H9 (cell line): ENCODE results near the gene ADGRF1. TPM values are rescaled to one million over a fixed set of nuclear protein-coding genes. Genes with fewer than 3 reads are reported as not detected.

Experiments used
- DNase-seq: peaks from one replicate; pipeline ENCODE4 v3.0.0-alpha.2; 2017
- H2AFZ ChIP-seq: one replicate; pipeline ENCODE4 v1.6.1; 2013; ENCODE audit warnings: mild to moderate bottlenecking, low read length, control low read depth, moderate library complexity
- H2AK5ac ChIP-seq: 2 replicates; pipeline ENCODE4 v1.6.1; 2013; ENCODE audit warnings: low read length, control low read depth, mixed read lengths; ENCODE audit not compliant: insufficient read length
- H2BK120ac ChIP-seq: one replicate; pipeline ENCODE4 v1.6.1; 2013; ENCODE audit warnings: low read depth, mild to moderate bottlenecking, low read length, control low read depth, inconsistent platforms; ENCODE audit not compliant: poor library complexity, severe bottlenecking
- H2BK12ac ChIP-seq: 2 replicates; pipeline ENCODE4 v1.6.1; 2013; ENCODE audit warnings: low read length, control low read depth, mixed read lengths, low read depth; ENCODE audit not compliant: insufficient read length
- H2BK15ac ChIP-seq: 2 replicates; pipeline ENCODE4 v1.6.1; 2013; ENCODE audit warnings: low read depth, low read length, control low read depth
- H2BK20ac ChIP-seq: one replicate; pipeline ENCODE4 v1.6.1; 2013; ENCODE audit warnings: low read depth, mild to moderate bottlenecking, low read length, control low read depth, inconsistent platforms; ENCODE audit not compliant: poor library complexity, severe bottlenecking
- H2BK5ac ChIP-seq: 2 replicates; pipeline ENCODE4 v1.6.1; 2013; ENCODE audit warnings: low read length, control low read depth, mixed read lengths; ENCODE audit not compliant: insufficient read length
- H3K14ac ChIP-seq: 2 replicates; pipeline ENCODE4 v1.6.1; 2013; ENCODE audit warnings: low read length, control low read depth; ENCODE audit not compliant: insufficient read depth
- H3K18ac ChIP-seq: 2 replicates; pipeline ENCODE4 v1.6.1; 2013; ENCODE audit warnings: low read depth, mild to moderate bottlenecking, mixed read lengths, low read length, control low read depth; ENCODE audit not compliant: insufficient read length
- H3K23ac ChIP-seq: 2 replicates; pipeline ENCODE4 v1.6.1; 2013; ENCODE audit warnings: low read length, control low read depth, mixed read lengths, low read depth; ENCODE audit not compliant: insufficient read length
- H3K23me2 ChIP-seq: 2 replicates; pipeline ENCODE4 v1.6.1; 2013; ENCODE audit warnings: low read depth, mild to moderate bottlenecking, mixed read lengths, low read length, control low read depth; ENCODE audit not compliant: insufficient read length, poor library complexity, severe bottlenecking
- H3K27ac ChIP-seq: 2 replicates; pipeline ENCODE4 v1.5.1; 2013; ENCODE audit warnings: low read length, control low read depth, mixed read lengths, low read depth; ENCODE audit not compliant: insufficient read length
- H3K27me3 ChIP-seq: 2 replicates; pipeline ENCODE4 v1.6.1; 2013; ENCODE audit warnings: low read length, control low read depth, inconsistent platforms; ENCODE audit not compliant: insufficient read depth
- H3K4ac ChIP-seq: 2 replicates; pipeline ENCODE4 v1.6.1; 2013; ENCODE audit warnings: low read depth, mild to moderate bottlenecking, control low read depth, inconsistent platforms, low read length, moderate library complexity
- H3K4me1 ChIP-seq: 2 replicates; pipeline ENCODE4 v1.6.1; 2013; ENCODE audit warnings: low read length, control low read depth, inconsistent platforms; ENCODE audit not compliant: insufficient read depth
- H3K4me2 ChIP-seq: 2 replicates; pipeline ENCODE4 v1.6.1; 2013; ENCODE audit warnings: low read length, control low read depth, mixed read lengths; ENCODE audit not compliant: insufficient read length, insufficient read depth
- H3K56ac ChIP-seq: 2 replicates; pipeline ENCODE4 v1.6.1; 2013; ENCODE audit warnings: low read depth, mild to moderate bottlenecking, mixed read lengths, low read length, control low read depth; ENCODE audit not compliant: insufficient read length
- H3K79me1 ChIP-seq: 2 replicates; pipeline ENCODE4 v1.6.1; 2013; ENCODE audit warnings: low read depth, mild to moderate bottlenecking, moderate library complexity, low read length, control low read depth, inconsistent platforms; ENCODE audit not compliant: insufficient read depth, poor library complexity, severe bottlenecking
- H3K79me2 ChIP-seq: 2 replicates; pipeline ENCODE4 v1.6.1; 2013; ENCODE audit warnings: low read length, control low read depth, inconsistent platforms; ENCODE audit not compliant: insufficient read depth
- H3K9ac ChIP-seq: 2 replicates; pipeline ENCODE4 v1.6.1; 2013; ENCODE audit warnings: low read length, control low read depth, mixed read lengths; ENCODE audit not compliant: insufficient read length; ENCODE audit errors: extremely low read depth
- H3K9me3 ChIP-seq: one replicate; pipeline ENCODE4 v1.6.1; 2013; ENCODE audit warnings: low read depth, low read length, inconsistent platforms; ENCODE audit not compliant: control insufficient read depth
- H3T11ph ChIP-seq: one replicate; pipeline ENCODE4 v1.6.1; 2013; ENCODE audit warnings: mild to moderate bottlenecking, low read length, control low read depth, inconsistent platforms
- H4K20me1 ChIP-seq: one replicate; pipeline ENCODE4 v1.6.1; 2013; ENCODE audit not compliant: control insufficient read depth, insufficient read length, insufficient read depth
- H4K5ac ChIP-seq: 2 replicates; pipeline ENCODE4 v1.6.1; 2013; ENCODE audit warnings: low read depth, mild to moderate bottlenecking, mixed read lengths, low read length, control low read depth; ENCODE audit not compliant: insufficient read length
- H4K8ac ChIP-seq: replicated peaks from 2 replicates; pipeline ENCODE4 v1.6.1; 2013; ENCODE audit warnings: low read length, control low read depth, mixed read lengths, low read depth; ENCODE audit not compliant: insufficient read length
- H4K91ac ChIP-seq: 2 replicates; pipeline ENCODE4 v1.6.1; 2013; ENCODE audit warnings: low read depth, mild to moderate bottlenecking, moderate library complexity, mixed read lengths, low read length, control low read depth; ENCODE audit not compliant: insufficient read length
- H3K27ac Mint-ChIP-seq, 3 experiments: 2 replicates in 2 of 3; 3 replicates in 1 of 3; pipeline ENCODE4 v1.8.0; 2020 to 2021; ENCODE audit warnings: mixed read lengths in 3 of 3, mild to moderate bottlenecking in 1 of 3, moderate library complexity in 1 of 3
- H3K27me3 Mint-ChIP-seq: 2 replicates; pipeline ENCODE4 v1.8.0; 2021; ENCODE audit warnings: low read depth, mild to moderate bottlenecking, moderate library complexity, mixed read lengths
- H3K36me3 Mint-ChIP-seq, 3 experiments: 2 replicates in 2 of 3; 3 replicates in 1 of 3; pipeline ENCODE4 v1.8.0; 2020 to 2021; ENCODE audit warnings: low read depth in 3 of 3, mixed read lengths in 3 of 3; ENCODE audit not compliant: insufficient read depth in 1 of 3
- H3K4me1 Mint-ChIP-seq, 2 experiments: 2 replicates each; pipeline ENCODE4 v1.8.0; 2020; ENCODE audit warnings: mixed read lengths in 2 of 2
- H3K4me3 Mint-ChIP-seq, 2 experiments: 2 replicates in 1 of 2; 3 replicates in 1 of 2; pipeline ENCODE4 v1.8.0; 2020 to 2021; ENCODE audit warnings: mild to moderate bottlenecking in 2 of 2, mixed read lengths in 2 of 2, moderate library complexity in 1 of 2
- H3K9me3 Mint-ChIP-seq, 2 experiments: 2 replicates in 1 of 2; 3 replicates in 1 of 2; pipeline ENCODE4 v1.8.0; 2020; ENCODE audit warnings: mild to moderate bottlenecking in 2 of 2, mixed read lengths in 2 of 2, moderate library complexity in 1 of 2
- CTCF ChIP-seq: fragments of 200-600 bp; sonication (generic); conservative IDR thresholded peaks from 3 replicates; pipeline ENCODE4 v1.8.0; 2021; ENCODE audit warnings: antibody characterized with exemption, mild to moderate bottlenecking
- WGBS: extraction: QIAGEN DNeasy Blood & Tissue Kit; methylation state at CpG from one replicate; pipeline ENCODE4 v1.1.7; 2013; ENCODE audit warnings: missing lambda C conversion rate, low lambda C conversion rate, mixed read lengths; ENCODE audit not compliant: insufficient read length; ENCODE audit errors: extremely low coverage; 5-methylcytosine and 5-hydroxymethylcytosine counted together
- total RNA-seq: library from RNA; stranded (reverse); gene quantifications from 2 replicates; pipeline ENCODE4 v1.2.1, GENCODE V29; 2021

Gene ADGRF1
- total RNA-seq, 1 experiment from 2014 or later = not detected

DNA sequence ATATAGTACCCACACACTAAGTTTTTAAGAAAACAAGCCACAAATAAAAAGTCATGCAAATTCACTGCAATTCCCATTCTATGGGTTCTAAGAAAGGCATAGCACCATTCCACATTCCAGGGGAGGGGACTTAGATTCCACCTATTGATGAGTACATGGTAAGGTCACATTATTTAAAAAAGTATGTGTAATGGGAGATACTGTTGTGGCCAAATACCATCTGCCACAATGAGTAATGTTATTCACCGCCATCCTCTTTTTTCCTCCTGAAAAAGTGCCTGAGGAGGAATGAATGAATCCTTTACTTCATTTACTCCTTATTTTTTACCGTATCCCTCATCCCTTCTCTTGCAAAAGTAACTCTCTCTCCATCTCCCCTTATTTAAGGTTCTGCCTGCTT, 27.0 kb upstream of the ADGRF1 start:
- no peak overlapping the region for H2BK20ac ChIP-seq
- WGBS = 100% methylated on average over 1 of the region's 2 CpGs
- Mint-ChIP-seq H3K36me3 (peaks cover 0 to 6% (median 6%) of the 10 kb centered on the region in 3 experiments; a peak in 5 of 7 replicates), H3K27ac (no peak overlapping the region), H3K4me1 (peaks cover 0 to 2% of the 10 kb centered on the region in 2 experiments; a peak in 2 of 4 replicates), H3K9me3 (peaks cover 6 to 9% of the 10 kb centered on the region in 2 experiments; a peak in 4 of 5 replicates), H3K27me3 (no peaks in the 10 kb centered on the region), H3K4me3 (no peak overlapping the region)
- no peak overlapping the region for H3K4ac ChIP-seq
- no peak overlapping the region for H2BK5ac ChIP-seq
- no peak overlapping the region for H2BK15ac ChIP-seq
- no peak overlapping the region for H3K56ac ChIP-seq
- no peaks in the 10 kb centered on the region for H3K23me2 ChIP-seq
- no peak overlapping the region for H2AFZ ChIP-seq
- no peak for TF ChIP-seq CTCF
- H3K79me2 ChIP-seq = no peaks in the 10 kb centered on the region
- H4K91ac ChIP-seq = no peak overlapping the region
- no peaks in the 10 kb centered on the region for H3K79me1 ChIP-seq
- H3K4me2 ChIP-seq = no peak overlapping the region
- no peaks in the 10 kb centered on the region for H3K9me3 ChIP-seq
- no peak overlapping the region for H2BK12ac ChIP-seq
- H3K14ac ChIP-seq = no peak overlapping the region
- no peak overlapping the region for H3K27ac ChIP-seq
- no peak overlapping the region for H4K8ac ChIP-seq
- no peaks in the 10 kb centered on the region for H4K20me1 ChIP-seq
- DNase-seq = no peak
- H3K4me1 ChIP-seq = no peaks in the 10 kb centered on the region
- H3K18ac ChIP-seq = no peak overlapping the region
- H3K9ac ChIP-seq = no peak overlapping the region
- H3K23ac ChIP-seq = no peak overlapping the region
- H3T11ph ChIP-seq = no peak overlapping the region
- no peak overlapping the region for H2AK5ac ChIP-seq
- no peak overlapping the region for H2BK120ac ChIP-seq
- H4K5ac ChIP-seq = no peak overlapping the region
- H3K27me3 ChIP-seq = no peaks in the 10 kb centered on the region
